GM12878 (cell line): ENCODE results near the gene PSORS1C2. TPM values are rescaled to one million over a fixed set of nuclear protein-coding genes. Genes with fewer than 3 reads are reported as not detected.

Source experiments
- ATAC-seq: fragments of 200-7000 bp; cut with Tn5 transposase; 3 replicates; pipeline ENCODE4 v1.9.1; 2020; ENCODE audit warnings: mild to moderate bottlenecking, moderate library complexity
- BruUV-seq: library from RNA; stranded (reverse); fragments of 400-500 nt; replicated peaks from 2 replicates; lab custom pipeline; 2021; lab: Mats Ljungman, UMichigan
- CTCF ChIA-PET: fragments of 300-600 bp; sonication (Branson Sonifier 250); formaldehyde crosslinking; extraction: SDS; loops from one replicate; lab custom pipeline; 2021; ENCODE audit warnings: inconsistent platforms; lab: Yijun Ruan, JAX
- POLR2A ChIA-PET: fragments of 350-600 bp; formaldehyde crosslinking; extraction: SDS; loops from one replicate; lab custom pipeline; 2021; ENCODE audit warnings: inconsistent platforms; lab: Charles Lee
- RAD21 ChIA-PET: fragments of 300-600 bp; sonication (Branson Sonifier 250); formaldehyde crosslinking; loops from one replicate; lab custom pipeline; 2023; ENCODE audit warnings: antibody characterized with exemption; ENCODE audit not compliant: unreplicated experiment; lab: Charles Lee
- SMC1A ChIA-PET: fragments of 300-600 bp; sonication (Branson Sonifier 250); formaldehyde crosslinking; loops from one replicate; lab custom pipeline; 2023; ENCODE audit not compliant: unreplicated experiment, uncharacterized antibody; lab: Charles Lee
- DNase-seq: peaks from one replicate; pipeline ENCODE4 v3.0.0-alpha.2; 2011; ENCODE audit warnings: low read depth, low spot score
- FAIRE-seq: peaks from 3 replicates; lab custom pipeline; 2011; peaks lifted over from hg19 to GRCh38; lab: Jason Lieb, UNC
- H2AFZ ChIP-seq: 2 replicates; pipeline ENCODE4 v1.6.0; 2011; ENCODE audit warnings: low read depth, low read length, control low read depth; ENCODE audit not compliant: control insufficient read depth
- H3K27ac ChIP-seq: 2 replicates; pipeline ENCODE4 v1.5.1; 2011; ENCODE audit warnings: control low read depth; ENCODE audit not compliant: control insufficient read depth, insufficient read depth
- H3K27me3 ChIP-seq, 2 experiments: replicated peaks in 1 of 2; 2 replicates each; pipeline versions ENCODE4 v1.6.0 to v1.6.1; 2011; ENCODE audit warnings: low read length in 1 of 2; ENCODE audit not compliant: control insufficient read depth in 2 of 2, insufficient read depth in 2 of 2
- H3K36me3 ChIP-seq, 2 experiments: 2 replicates each; pipeline ENCODE4 v1.5.1; 2011; ENCODE audit warnings: low read length in 1 of 2; ENCODE audit not compliant: control insufficient read depth in 2 of 2, insufficient read depth in 2 of 2
- H3K4me1 ChIP-seq: 2 replicates; pipeline ENCODE4 v1.6.1; 2011; ENCODE audit warnings: mild to moderate bottlenecking, low read length, moderate library complexity, mixed read lengths; ENCODE audit not compliant: control insufficient read depth, insufficient read depth
- H3K4me2 ChIP-seq: 2 replicates; pipeline ENCODE4 v1.6.0; 2011; ENCODE audit warnings: control low read depth; ENCODE audit not compliant: control insufficient read depth, insufficient read depth
- H3K4me3 ChIP-seq: fragments of 200-600 bp; sonication (generic); 2 replicates; pipeline ENCODE4 v1.5.1; 2016
- H3K79me2 ChIP-seq: 2 replicates; pipeline ENCODE4 v1.6.0; 2011; ENCODE audit warnings: low read length; ENCODE audit not compliant: control insufficient read depth, insufficient read depth
- H3K9ac ChIP-seq: 2 replicates; pipeline ENCODE4 v1.8.0; 2011; ENCODE audit warnings: low read length, control low read depth, mixed read lengths; ENCODE audit not compliant: control insufficient read depth, insufficient read depth
- H3K9me3 ChIP-seq: replicated peaks from 3 replicates; pipeline ENCODE4 v1.5.1; 2011; ENCODE audit warnings: mild to moderate bottlenecking, low read length; ENCODE audit not compliant: control insufficient read depth, insufficient read depth
- H4K20me1 ChIP-seq: 2 replicates; pipeline ENCODE4 v1.6.0; 2011; ENCODE audit not compliant: control insufficient read depth, insufficient read depth
- BCLAF1 ChIP-seq: fragments of 450-650 bp; IDR thresholded peaks from 2 replicates; pipeline ENCODE4 v1.6.1; 2017; ENCODE audit warnings: antibody characterized with exemption, mild to moderate bottlenecking, moderate library complexity
- CEBPB ChIP-seq, 2 experiments: fragments of 150-350 bp in 1 of 2; IDR thresholded peaks; 2 replicates each; pipeline ENCODE4 v1.6.1; 2012 to 2014; ENCODE audit warnings: low read depth in 2 of 2, low read length in 2 of 2, borderline replicate concordance in 1 of 2, inconsistent platforms in 1 of 2
- MTA2 ChIP-seq: fragments of 450-650 bp; IDR thresholded peaks from 2 replicates; pipeline ENCODE4 v1.6.1; 2016; ENCODE audit warnings: low read depth, mild to moderate bottlenecking, moderate library complexity
- MYC ChIP-seq: IDR thresholded peaks from 2 replicates; pipeline ENCODE4 v1.6.1; 2011; ENCODE audit warnings: mild to moderate bottlenecking, low read length, moderate library complexity, inconsistent platforms; ENCODE audit not compliant: insufficient read depth, insufficient replicate concordance, insufficient read length, severe bottlenecking
- RFX5 ChIP-seq: IDR thresholded peaks from 2 replicates; pipeline ENCODE4 v1.6.1; 2011; ENCODE audit warnings: low read depth, low read length, improper control_type of control experiment
- ZBTB40 ChIP-seq: fragments of 450-650 bp; IDR thresholded peaks from 2 replicates; pipeline ENCODE4 v1.6.1; 2016; ENCODE audit warnings: mild to moderate bottlenecking, moderate library complexity, borderline replicate concordance
- ZNF207 ChIP-seq: fragments of 450-650 bp; IDR thresholded peaks from 2 replicates; pipeline ENCODE4 v1.6.1; 2014; ENCODE audit warnings: antibody characterized with exemption, mild to moderate bottlenecking, borderline replicate concordance
- WGBS: methylation state at CpG from one replicate; pipeline ENCODE4 v1.1.6; 2016; ENCODE audit warnings: low lambda C conversion rate; ENCODE audit not compliant: insufficient replicate concordance, insufficient coverage; ENCODE audit errors: missing lambda C conversion rate; 5-methylcytosine and 5-hydroxymethylcytosine counted together
- in situ Hi-C: fragments of 300-500 bp; cut with MboI; formaldehyde crosslinking; loops from 9 replicates; pipeline ENCODE4 v1.14.3; 2018; ENCODE audit warnings: mixed read lengths
- intact Hi-C: fragments of 100-400 bp; cut with micrococcal nuclease; formaldehyde crosslinking; loops from one replicate; pipeline ENCODE4 v1.14.2; 2022; ENCODE audit not compliant: unreplicated experiment
- polyA plus RNA-seq, 11 experiments: library from polyadenylated mRNA; depleted of rRNA in 4 of 11; unstranded in 6 of 11; stranded (reverse) in 5 of 11; fragments of >200 nt; fragmentation: Nextera tagmentation in 4 of 11; fragmentation: Illumina TruSeq in 1 of 11; extraction: Ambion mirVana in 4 of 11; extraction: Trizol in 1 of 11; gene quantifications; 1 replicate in 1 of 11; 2 replicates in 10 of 11; pipeline versions ENCODE4 v1.2.1 to v1.2.3, GENCODE V29; 2011 to 2016; ENCODE audit warnings: inconsistent platforms in 2 of 11, missing spikeins in 2 of 11, low read depth in 1 of 11
- total RNA-seq, 4 experiments: library from RNA; depleted of rRNA in 3 of 4; stranded (reverse); fragments of >200 nt in 3 of 4; fragmentation: Illumina TruSeq in 1 of 4; extraction: Trizol in 1 of 4; gene quantifications; 2 replicates each; pipeline versions ENCODE4 v1.2.1 to v1.2.3, GENCODE V29; 2013 to 2021
- TF ChIP-seq, protein P1 (sequence below): fragments of 450-650 bp; IDR thresholded peaks from 2 replicates; pipeline ENCODE4 v1.6.1; 2017; ENCODE audit warnings: mild to moderate bottlenecking, moderate library complexity
- TF ChIP-seq, protein P2 (sequence below): fragments of 450-650 bp; IDR thresholded peaks from 2 replicates; pipeline ENCODE4 v1.6.1; 2017; ENCODE audit warnings: mild to moderate bottlenecking, low read depth, inconsistent platforms; ENCODE audit not compliant: poor library complexity, severe bottlenecking

Gene PSORS1C2
- total and polyA plus RNA-seq, 10 of the 15 experiments (the other 5 are each of a cell fraction or from before 2014, with no cell fraction given): not detected

- RAD21 ChIA-PET: interaction anchor here (1.3 kb wide), 1 partner anchor 23 kb away, joined by 3 read pairs; no protein-coding TSS in a partner anchor
- no peaks in the 10 kb centered on the region for H3K4me1 ChIP-seq
- H3K27ac ChIP-seq: no peak within 1 kb of the TSS
- no peaks in the 10 kb centered on the region for H3K36me3 ChIP-seq
- POLR2A ChIA-PET: interaction anchor here (0.5 kb wide), 1 partner anchor 505 kb away, joined by 4 read pairs; no protein-coding TSS in a partner anchor
- H4K20me1 ChIP-seq: no peaks in the 10 kb centered on the region
- H3K9ac ChIP-seq: no peak within 1 kb of the TSS
- no peak within 1 kb of the TSS for H3K4me3 ChIP-seq
- BruUV-seq: no TSS peak
- H2AFZ ChIP-seq: no peak within 1 kb of the TSS
- intact Hi-C loops (no loop called here), in situ Hi-C loops (no loop called here)
- CTCF ChIA-PET: interaction anchor here (1.3 kb wide), 1 partner anchor 17 kb away, joined by 4 read pairs; no protein-coding TSS in a partner anchor
- peaks cover 0 to 1% of the 10 kb centered on the region in 2 experiments; a peak in 3 of 4 replicates for H3K27me3 ChIP-seq
- H3K4me2 ChIP-seq: no peak within 1 kb of the TSS
- 69% methylated on average over 5 of the region's 5 CpGs for WGBS
- SMC1A ChIA-PET: no interaction called here
- no peaks in the 10 kb centered on the region for H3K9me3 ChIP-seq
- FAIRE-seq: no peak
- H3K79me2 ChIP-seq: no peaks in the 10 kb centered on the region
- ATAC-seq: no peak
- DNase-seq: no peak
- TF ChIP-seq ZNF207: no peak
- no peak for TF ChIP-seq MYC
- TF ChIP-seq RFX5: no peak
- no peak for TF ChIP-seq CEBPB (IDR thresholded peaks at IDR 0.05; ENCODE audit: borderline replicate concordance in 1 of 2, low read depth in 2 of 2, low read length in 2 of 2)
- TF ChIP-seq, protein P1, sequence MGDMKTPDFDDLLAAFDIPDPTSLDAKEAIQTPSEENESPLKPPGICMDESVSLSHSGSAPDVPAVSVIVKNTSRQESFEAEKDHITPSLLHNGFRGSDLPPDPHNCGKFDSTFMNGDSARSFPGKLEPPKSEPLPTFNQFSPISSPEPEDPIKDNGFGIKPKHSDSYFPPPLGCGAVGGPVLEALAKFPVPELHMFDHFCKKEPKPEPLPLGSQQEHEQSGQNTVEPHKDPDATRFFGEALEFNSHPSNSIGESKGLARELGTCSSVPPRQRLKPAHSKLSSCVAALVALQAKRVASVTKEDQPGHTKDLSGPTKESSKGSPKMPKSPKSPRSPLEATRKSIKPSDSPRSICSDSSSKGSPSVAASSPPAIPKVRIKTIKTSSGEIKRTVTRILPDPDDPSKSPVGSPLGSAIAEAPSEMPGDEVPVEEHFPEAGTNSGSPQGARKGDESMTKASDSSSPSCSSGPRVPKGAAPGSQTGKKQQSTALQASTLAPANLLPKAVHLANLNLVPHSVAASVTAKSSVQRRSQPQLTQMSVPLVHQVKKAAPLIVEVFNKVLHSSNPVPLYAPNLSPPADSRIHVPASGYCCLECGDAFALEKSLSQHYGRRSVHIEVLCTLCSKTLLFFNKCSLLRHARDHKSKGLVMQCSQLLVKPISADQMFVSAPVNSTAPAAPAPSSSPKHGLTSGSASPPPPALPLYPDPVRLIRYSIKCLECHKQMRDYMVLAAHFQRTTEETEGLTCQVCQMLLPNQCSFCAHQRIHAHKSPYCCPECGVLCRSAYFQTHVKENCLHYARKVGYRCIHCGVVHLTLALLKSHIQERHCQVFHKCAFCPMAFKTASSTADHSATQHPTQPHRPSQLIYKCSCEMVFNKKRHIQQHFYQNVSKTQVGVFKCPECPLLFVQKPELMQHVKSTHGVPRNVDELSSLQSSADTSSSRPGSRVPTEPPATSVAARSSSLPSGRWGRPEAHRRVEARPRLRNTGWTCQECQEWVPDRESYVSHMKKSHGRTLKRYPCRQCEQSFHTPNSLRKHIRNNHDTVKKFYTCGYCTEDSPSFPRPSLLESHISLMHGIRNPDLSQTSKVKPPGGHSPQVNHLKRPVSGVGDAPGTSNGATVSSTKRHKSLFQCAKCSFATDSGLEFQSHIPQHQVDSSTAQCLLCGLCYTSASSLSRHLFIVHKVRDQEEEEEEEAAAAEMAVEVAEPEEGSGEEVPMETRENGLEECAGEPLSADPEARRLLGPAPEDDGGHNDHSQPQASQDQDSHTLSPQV: no peak
- TF ChIP-seq, protein P2, sequence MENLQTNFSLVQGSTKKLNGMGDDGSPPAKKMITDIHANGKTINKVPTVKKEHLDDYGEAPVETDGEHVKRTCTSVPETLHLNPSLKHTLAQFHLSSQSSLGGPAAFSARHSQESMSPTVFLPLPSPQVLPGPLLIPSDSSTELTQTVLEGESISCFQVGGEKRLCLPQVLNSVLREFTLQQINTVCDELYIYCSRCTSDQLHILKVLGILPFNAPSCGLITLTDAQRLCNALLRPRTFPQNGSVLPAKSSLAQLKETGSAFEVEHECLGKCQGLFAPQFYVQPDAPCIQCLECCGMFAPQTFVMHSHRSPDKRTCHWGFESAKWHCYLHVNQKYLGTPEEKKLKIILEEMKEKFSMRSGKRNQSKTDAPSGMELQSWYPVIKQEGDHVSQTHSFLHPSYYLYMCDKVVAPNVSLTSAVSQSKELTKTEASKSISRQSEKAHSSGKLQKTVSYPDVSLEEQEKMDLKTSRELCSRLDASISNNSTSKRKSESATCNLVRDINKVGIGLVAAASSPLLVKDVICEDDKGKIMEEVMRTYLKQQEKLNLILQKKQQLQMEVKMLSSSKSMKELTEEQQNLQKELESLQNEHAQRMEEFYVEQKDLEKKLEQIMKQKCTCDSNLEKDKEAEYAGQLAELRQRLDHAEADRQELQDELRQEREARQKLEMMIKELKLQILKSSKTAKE: no peak
- TF ChIP-seq ZBTB40: no peak
- no peak for TF ChIP-seq MTA2
- TF ChIP-seq BCLAF1: no peak
Observed at GRCh38 chr6:31112478-31112877, 26.4 kb downstream of the PSORS1C2 start, which contains the start of gene C6orf15. Gene C6orf15, minus strand, starts transcription at chr6:31112575. Its CDS starts 20 bp downstream, at chr6:31112555.
